Measurements from ENCODE around the gene ARHGEF39. TPM values are rescaled to one million over a fixed set of nuclear protein-coding genes. Genes with fewer than 3 reads are reported as not detected.
A peak's percentile ranks its signal among the peaks of the same experiment; 100 is the strongest.

Gene ARHGEF39
- total RNA-seq, 5 donors from 2014 or later (not counting 1 experiment from before 2014, with no cell fraction given) = 0.12 to 1.3 (median 0.57) TPM

DNA sequence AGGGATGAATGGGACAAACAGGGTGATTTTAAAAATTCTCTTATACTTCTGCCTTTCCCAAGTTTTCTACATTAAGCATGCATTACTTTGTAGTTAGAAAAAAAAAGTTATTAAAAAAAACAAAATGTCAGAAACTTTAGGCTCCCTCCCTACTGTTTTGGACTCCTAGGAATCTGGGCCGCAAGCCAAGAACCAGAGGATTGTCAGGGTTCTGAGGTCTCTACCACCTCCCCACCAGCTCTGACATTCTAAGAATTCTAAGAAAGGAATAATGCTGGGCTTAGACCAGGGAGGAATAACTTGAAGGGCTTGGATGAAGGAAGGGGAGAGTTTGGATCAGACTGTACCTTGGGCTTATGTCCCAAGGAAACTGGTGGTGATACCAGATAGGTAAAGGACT is 1.1 kb upstream of the ARHGEF39 start:
- DNase-seq = no peak
- Mint-ChIP-seq H3K36me3 (peaks cover 3% of the 10 kb centered on the region), H3K4me3 (peak overlapping the region in 2 of 3 donors; percentile 76 to 88), H3K27ac (no peak overlapping the region), H3K27me3 (no peaks in the 10 kb centered on the region), H3K4me1 (peaks cover 47 to 53% (median 48%) of the 10 kb centered on the region in 3 donors), H3K9me3 (no peaks in the 10 kb centered on the region)
- CTCF ChIA-PET = interaction anchor here (0.6 to 4.4 kb wide), 5 partner anchors 9 to 180 kb away, joined by 3 to 22 read pairs (median 3); no protein-coding TSS in a partner anchor
- no peaks in the 10 kb centered on the region for H3K27me3 ChIP-seq (replicated peaks in 1 of 2; ENCODE audit: control insufficient read depth in 2 of 2, extremely low read depth in 1 of 2, insufficient read depth in 2 of 2, low read length in 1 of 2)
- WGBS (ENCODE audit: insufficient coverage) = no CpG with 5 or more reads among the region's 1 CpG
- no peak for ATAC-seq (replicated peaks in 1 of 4)
- peaks cover 0 to 3% of the 10 kb centered on the region in 2 donors for H3K36me3 ChIP-seq (ENCODE audit: control insufficient read depth in 2 of 2, extremely low read depth in 1 of 2, insufficient read depth in 1 of 2, low read length in 1 of 2)
- no peak overlapping the region for H3K27ac ChIP-seq (ENCODE audit: low read length)
- POLR2A ChIA-PET = interaction anchor here in 1 of 2 donors (0.5 to 0.6 kb wide), 2 partner anchors 17 to 1448 kb away, joined by 3 to 7 read pairs; no protein-coding TSS in a partner anchor
- no peaks in the 10 kb centered on the region for H3K9me3 ChIP-seq
- H3K4me3 ChIP-seq (ENCODE audit: control insufficient read depth in 1 of 2, extremely low read depth in 1 of 2, low read length in 1 of 2) = no peak overlapping the region
- peaks cover 23 to 44% of the 10 kb centered on the region in 2 experiments for H3K4me1 ChIP-seq (ENCODE audit: control insufficient read depth in 1 of 2, extremely low read depth in 1 of 2, insufficient read depth in 2 of 2, low read length in 2 of 2)

DNA sequence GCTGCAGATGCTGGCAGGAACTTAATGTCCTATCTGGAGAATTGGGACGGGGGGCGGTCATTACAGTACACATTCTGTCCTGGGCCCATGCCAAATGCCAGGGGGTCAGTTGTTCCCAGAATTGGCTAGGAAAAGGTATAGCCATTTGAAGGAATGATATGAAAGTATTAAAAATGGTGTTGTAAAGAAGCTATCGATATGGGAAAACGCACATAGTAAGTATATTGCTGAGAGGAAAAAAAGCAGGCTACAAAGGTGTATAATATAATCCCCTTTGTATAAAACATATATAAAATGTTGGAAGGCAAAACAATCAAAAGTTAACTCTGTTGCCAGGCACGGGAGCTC is 450 bp upstream of the ARHGEF39 start:
- Mint-ChIP-seq H3K36me3 (peaks cover 9% of the 10 kb centered on the region), H3K27me3 (no peaks in the 10 kb centered on the region), H3K4me1 (peaks cover 53 to 59% (median 54%) of the 10 kb centered on the region in 3 donors), H3K9me3 (no peaks in the 10 kb centered on the region), H3K27ac (peak overlapping the region; percentile 92 to 93), H3K4me3 (peak overlapping the region; percentile 76 to 88 (median 82))
- POLR2A ChIA-PET = interaction anchor here (0.6 to 0.7 kb wide), 2 partner anchors 16 to 265 kb away, joined by 3 read pairs; no protein-coding TSS in a partner anchor
- 0% methylated on average over 2 of the region's 5 CpGs for WGBS (ENCODE audit: insufficient coverage)
- no peaks in the 10 kb centered on the region for H3K27me3 ChIP-seq (replicated peaks in 1 of 2; ENCODE audit: control insufficient read depth in 2 of 2, extremely low read depth in 1 of 2, insufficient read depth in 2 of 2, low read length in 1 of 2)
- H3K9me3 ChIP-seq = no peaks in the 10 kb centered on the region
- DNase-seq = no peak
- H3K27ac ChIP-seq (ENCODE audit: low read length) = peak overlapping the region; percentile 48
- peaks cover 0 to 9% of the 10 kb centered on the region in 2 donors for H3K36me3 ChIP-seq (ENCODE audit: control insufficient read depth in 2 of 2, extremely low read depth in 1 of 2, insufficient read depth in 1 of 2, low read length in 1 of 2)
- CTCF ChIA-PET = interaction anchor here (0.6 to 4.4 kb wide), 9 partner anchors 8 to 179 kb away, joined by 3 to 22 read pairs (median 3); no protein-coding TSS in a partner anchor
- H3K4me3 ChIP-seq (ENCODE audit: control insufficient read depth in 1 of 2, extremely low read depth in 1 of 2, low read length in 1 of 2) = peak overlapping the region; percentile 60 to 66
- ATAC-seq (replicated peaks in 1 of 4) = no peak
- H3K4me1 ChIP-seq (ENCODE audit: control insufficient read depth in 1 of 2, extremely low read depth in 1 of 2, insufficient read depth in 2 of 2, low read length in 2 of 2) = peaks cover 25 to 50% of the 10 kb centered on the region in 2 experiments

DNA sequence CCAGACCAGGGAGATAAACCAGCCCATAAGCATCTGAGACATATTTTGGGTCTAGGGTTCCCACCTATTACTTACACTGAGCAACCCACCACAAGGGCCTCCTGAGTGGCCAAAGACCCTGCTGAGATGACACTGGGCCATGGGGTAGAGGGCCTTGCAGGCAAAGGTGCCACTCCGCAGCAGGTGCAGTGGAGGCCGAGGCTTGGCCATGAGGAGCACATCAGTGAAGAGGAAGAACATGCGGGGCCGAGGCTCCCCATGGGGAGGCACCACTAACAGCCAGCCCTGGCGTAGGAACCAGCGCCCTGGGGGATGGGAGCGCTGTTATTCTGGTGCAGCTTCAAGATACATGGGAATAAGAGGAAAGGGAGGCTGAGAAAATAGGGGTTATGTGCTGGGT is 2.6 kb downstream of the ARHGEF39 start:
- Histone ChIP-seq H3K27me3 (replicated peaks in 1 of 2; ENCODE audit: control insufficient read depth in 2 of 2, extremely low read depth in 1 of 2, insufficient read depth in 2 of 2, low read length in 1 of 2) (no peaks in the 10 kb centered on the region), H3K9me3 (no peaks in the 10 kb centered on the region), H3K27ac (ENCODE audit: low read length) (peak overlapping the region; percentile 83), H3K4me1 (ENCODE audit: control insufficient read depth in 1 of 2, extremely low read depth in 1 of 2, insufficient read depth in 2 of 2, low read length in 2 of 2) (peaks cover 34 to 74% of the 10 kb centered on the region in 2 experiments), H3K4me3 (ENCODE audit: control insufficient read depth in 1 of 2, extremely low read depth in 1 of 2, low read length in 1 of 2) (no peak overlapping the region), H3K36me3 (ENCODE audit: control insufficient read depth in 2 of 2, extremely low read depth in 1 of 2, insufficient read depth in 1 of 2, low read length in 1 of 2) (peaks cover 0 to 14% of the 10 kb centered on the region in 2 donors)
- DNase-seq (no peak), ATAC-seq (replicated peaks in 1 of 4) (no peak)
- H3K9me3 Mint-ChIP-seq = no peaks in the 10 kb centered on the region
- H3K36me3 Mint-ChIP-seq = peaks cover 23% of the 10 kb centered on the region
- WGBS (ENCODE audit: insufficient coverage) = 77% methylated on average over 7 of the region's 7 CpGs
- H3K4me3 Mint-ChIP-seq = peak overlapping the region in 2 of 3 donors; percentile 22 to 93
- peaks cover 4 to 5% of the 10 kb centered on the region in 2 donors for H3K27me3 Mint-ChIP-seq
- peak overlapping the region; percentile 92 to 93 for H3K27ac Mint-ChIP-seq
- ChIA-PET CTCF (interaction anchor here in 1 of 2 donors (1.0 to 7.1 kb wide), 4 partner anchors 15 to 87 kb away, joined by 3 to 122 read pairs (median 15); partner anchors contain the start of genes GBA2 and RGP1), POLR2A (no interaction called here)
- peaks cover 75 to 83% (median 81%) of the 10 kb centered on the region in 3 donors for H3K4me1 Mint-ChIP-seq

DNA sequence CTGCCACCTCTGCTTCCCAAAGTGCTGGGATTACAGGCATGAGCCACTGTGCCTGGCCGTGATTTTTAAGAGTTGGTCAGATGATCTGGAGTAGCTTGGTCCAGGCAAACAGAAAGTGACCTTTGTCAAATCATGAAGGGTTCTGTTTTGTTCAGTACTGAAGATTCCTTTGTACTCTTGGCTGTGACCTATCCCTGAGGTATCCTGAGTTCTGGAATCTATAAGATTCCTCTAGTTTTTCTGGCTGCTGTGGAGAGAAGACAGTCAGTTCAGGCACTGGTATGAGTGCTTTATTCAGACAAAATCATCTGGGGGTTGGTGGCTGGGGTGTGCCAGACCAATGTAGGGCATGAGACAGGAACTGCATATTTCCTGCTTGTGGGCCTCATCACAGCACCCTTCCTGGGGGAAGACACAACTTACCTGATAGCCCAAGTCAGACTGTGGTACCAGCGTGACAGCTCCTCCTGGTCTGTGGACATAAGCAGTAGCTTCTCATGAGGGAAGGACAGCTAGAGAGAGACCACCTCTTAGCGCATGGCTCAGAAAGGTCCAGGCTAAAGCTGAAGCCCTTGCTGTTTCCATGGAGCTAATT is 3.1 kb downstream of the ARHGEF39 start:
- Histone ChIP-seq H3K36me3 (ENCODE audit: control insufficient read depth in 2 of 2, extremely low read depth in 1 of 2, insufficient read depth in 1 of 2, low read length in 1 of 2) (peaks cover 0 to 14% of the 10 kb centered on the region in 2 donors), H3K27ac (ENCODE audit: low read length) (peak overlapping the region; percentile 83), H3K27me3 (replicated peaks in 1 of 2; ENCODE audit: control insufficient read depth in 2 of 2, extremely low read depth in 1 of 2, insufficient read depth in 2 of 2, low read length in 1 of 2) (no peaks in the 10 kb centered on the region), H3K4me1 (ENCODE audit: control insufficient read depth in 1 of 2, extremely low read depth in 1 of 2, insufficient read depth in 2 of 2, low read length in 2 of 2) (peaks cover 36 to 80% of the 10 kb centered on the region in 2 experiments), H3K4me3 (ENCODE audit: control insufficient read depth in 1 of 2, extremely low read depth in 1 of 2, low read length in 1 of 2) (peak overlapping the region in 1 of 2 donors; percentile 24), H3K9me3 (no peaks in the 10 kb centered on the region)
- WGBS (ENCODE audit: insufficient coverage) = 50% methylated on average over 3 of the region's 3 CpGs
- peaks cover 23% of the 10 kb centered on the region for H3K36me3 Mint-ChIP-seq
- H3K9me3 Mint-ChIP-seq = no peaks in the 10 kb centered on the region
- H3K27ac Mint-ChIP-seq = peak overlapping the region; percentile 92 to 93
- H3K27me3 Mint-ChIP-seq = peaks cover 4 to 5% of the 10 kb centered on the region in 2 donors
- H3K4me3 Mint-ChIP-seq = peak overlapping the region; percentile 46 to 93 (median 64)
- ChIA-PET POLR2A (no interaction called here), CTCF (interaction anchor here (0.5 to 7.1 kb wide), 11 partner anchors 14 to 584 kb away, joined by 3 to 122 read pairs (median 3); partner anchors contain the start of genes CREB3 (in 1 of the 2), GBA2 (in 1 of the 2), RGP1 (in 1 of the 2) and TLN1 (in 1 of the 2))
- H3K4me1 Mint-ChIP-seq = peaks cover 80 to 88% (median 86%) of the 10 kb centered on the region in 3 donors
- ATAC-seq (replicated peaks in 1 of 4) (peak in 1 of 4 experiments; percentile 21), DNase-seq (peak in 28 of 35 experiments; percentile 27 to 72 (median 42))

DNA sequence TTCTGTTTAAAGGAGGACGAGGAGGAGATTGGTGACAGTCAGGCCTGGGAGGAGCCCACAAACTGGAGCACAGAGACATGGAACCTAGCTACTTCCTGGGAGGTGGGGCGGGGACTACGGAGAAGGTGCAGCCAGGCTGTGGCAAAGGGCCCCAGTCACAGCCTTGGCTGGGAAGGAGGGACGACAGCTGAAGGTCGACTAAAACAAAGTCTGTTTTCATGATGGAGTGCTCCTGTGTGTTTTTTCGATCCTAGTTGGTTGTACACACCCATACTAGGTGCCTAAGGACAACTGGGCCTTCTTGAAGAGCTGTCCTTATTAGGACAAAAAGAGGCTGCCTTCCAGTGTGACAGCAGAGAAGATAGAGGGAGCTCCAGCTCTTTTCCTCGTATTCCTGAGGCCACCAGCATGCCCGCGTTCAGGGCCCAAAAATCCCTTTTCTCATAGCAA is 4.0 kb downstream of the ARHGEF39 start:
- H3K27ac Mint-ChIP-seq = peak overlapping the region; percentile 93 to 96
- H3K4me1 Mint-ChIP-seq = peaks cover 85 to 91% (median 89%) of the 10 kb centered on the region in 3 donors
- DNase-seq (no peak), ATAC-seq (replicated peaks in 1 of 4) (no peak)
- H3K27ac ChIP-seq (ENCODE audit: low read length) = peak overlapping the region; percentile 83
- H3K27me3 Mint-ChIP-seq = peaks cover 4 to 5% of the 10 kb centered on the region in 2 donors
- H3K4me1 ChIP-seq (ENCODE audit: control insufficient read depth in 1 of 2, extremely low read depth in 1 of 2, insufficient read depth in 2 of 2, low read length in 2 of 2) = peaks cover 36 to 86% of the 10 kb centered on the region in 2 experiments
- H3K27me3 ChIP-seq (replicated peaks in 1 of 2; ENCODE audit: control insufficient read depth in 2 of 2, extremely low read depth in 1 of 2, insufficient read depth in 2 of 2, low read length in 1 of 2) = no peaks in the 10 kb centered on the region
- WGBS (ENCODE audit: insufficient coverage) = 75% methylated on average over 6 of the region's 9 CpGs
- no peaks in the 10 kb centered on the region for H3K9me3 ChIP-seq
- no peak overlapping the region for H3K4me3 ChIP-seq (ENCODE audit: control insufficient read depth in 1 of 2, extremely low read depth in 1 of 2, low read length in 1 of 2)
- POLR2A ChIA-PET = interaction anchor here in 1 of 2 donors (0.6 kb wide), 1 partner anchor 238 kb away, joined by 5 read pairs; no protein-coding TSS in a partner anchor
- peaks cover 23% of the 10 kb centered on the region for H3K36me3 Mint-ChIP-seq
- H3K9me3 Mint-ChIP-seq = no peaks in the 10 kb centered on the region
- H3K36me3 ChIP-seq (ENCODE audit: control insufficient read depth in 2 of 2, extremely low read depth in 1 of 2, insufficient read depth in 1 of 2, low read length in 1 of 2) = peaks cover 0 to 14% of the 10 kb centered on the region in 2 donors
- peak overlapping the region in 2 of 3 donors; percentile 45 to 93 for H3K4me3 Mint-ChIP-seq
- CTCF ChIA-PET = interaction anchor here (0.7 to 7.1 kb wide), 11 partner anchors 9 to 583 kb away, joined by 3 to 122 read pairs (median 4); partner anchors contain the start of genes CREB3 (in 1 of the 2), GBA2 (in 1 of the 2), RGP1 (in 1 of the 2) and TLN1 (in 1 of the 2)

DNA sequence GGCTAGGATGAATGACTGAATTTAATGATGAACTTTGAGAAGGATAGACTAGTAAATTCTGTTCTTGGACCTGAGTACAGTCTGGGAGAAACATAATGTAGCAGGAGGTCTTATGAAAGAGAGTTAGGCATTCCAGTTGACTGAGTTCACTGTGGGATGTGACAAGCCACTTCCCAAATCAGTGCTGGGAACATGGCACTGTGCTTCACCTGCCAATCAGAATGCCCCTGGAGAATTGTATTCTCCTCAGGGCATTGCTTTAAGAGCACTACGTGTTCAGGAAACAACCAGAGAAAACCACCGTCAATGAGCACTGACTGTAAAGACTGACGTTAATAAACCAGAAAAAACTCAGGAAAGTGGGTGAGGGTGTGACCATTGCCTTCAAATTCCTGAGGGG is 5.7 kb downstream of the ARHGEF39 start:
- ChIA-PET POLR2A (interaction anchor here in 1 of 2 donors (0.6 kb wide), 1 partner anchor 12 kb away, joined by 4 read pairs; no protein-coding TSS in a partner anchor), CTCF (interaction anchor here (0.6 to 7.1 kb wide), 14 partner anchors 10 to 588 kb away, joined by 3 to 122 read pairs (median 6); partner anchors contain the start of genes CREB3 (in 1 of the 2) and TLN1 (in 1 of the 2))
- Histone ChIP-seq H3K4me1 (ENCODE audit: control insufficient read depth in 1 of 2, extremely low read depth in 1 of 2, insufficient read depth in 2 of 2, low read length in 2 of 2) (peaks cover 29 to 77% of the 10 kb centered on the region in 2 experiments), H3K27me3 (replicated peaks in 1 of 2; ENCODE audit: control insufficient read depth in 2 of 2, extremely low read depth in 1 of 2, insufficient read depth in 2 of 2, low read length in 1 of 2) (no peaks in the 10 kb centered on the region), H3K9me3 (no peaks in the 10 kb centered on the region), H3K27ac (ENCODE audit: low read length) (peak overlapping the region; percentile 99), H3K36me3 (ENCODE audit: control insufficient read depth in 2 of 2, extremely low read depth in 1 of 2, insufficient read depth in 1 of 2, low read length in 1 of 2) (peaks cover 0 to 14% of the 10 kb centered on the region in 2 donors), H3K4me3 (ENCODE audit: control insufficient read depth in 1 of 2, extremely low read depth in 1 of 2, low read length in 1 of 2) (peak overlapping the region; percentile 81 to 95)
- peak overlapping the region; percentile 93 to 96 for H3K27ac Mint-ChIP-seq
- peaks cover 4 to 5% of the 10 kb centered on the region in 2 donors for H3K27me3 Mint-ChIP-seq
- DNase-seq (peak in 1 of 35 experiments; percentile 40), ATAC-seq (replicated peaks in 1 of 4) (no peak)
- no peaks in the 10 kb centered on the region for H3K9me3 Mint-ChIP-seq
- H3K4me1 Mint-ChIP-seq = peaks cover 79 to 85% (median 81%) of the 10 kb centered on the region in 3 donors
- peaks cover 23% of the 10 kb centered on the region for H3K36me3 Mint-ChIP-seq
- WGBS (ENCODE audit: insufficient coverage) = 0% methylated on average over 1 of the region's 3 CpGs
- H3K4me3 Mint-ChIP-seq = peak overlapping the region; percentile 84 to 93 (median 89)

Measured in T-cell (primary cell).